ENCODE data around the gene MARCHF2.
"Not testable (repeated sequence)": the region's sequence is repeated elsewhere in the genome, so short reads cannot be mapped to it uniquely, and the experiment has no call there.

- TF ChIP-seq, protein P1, sequence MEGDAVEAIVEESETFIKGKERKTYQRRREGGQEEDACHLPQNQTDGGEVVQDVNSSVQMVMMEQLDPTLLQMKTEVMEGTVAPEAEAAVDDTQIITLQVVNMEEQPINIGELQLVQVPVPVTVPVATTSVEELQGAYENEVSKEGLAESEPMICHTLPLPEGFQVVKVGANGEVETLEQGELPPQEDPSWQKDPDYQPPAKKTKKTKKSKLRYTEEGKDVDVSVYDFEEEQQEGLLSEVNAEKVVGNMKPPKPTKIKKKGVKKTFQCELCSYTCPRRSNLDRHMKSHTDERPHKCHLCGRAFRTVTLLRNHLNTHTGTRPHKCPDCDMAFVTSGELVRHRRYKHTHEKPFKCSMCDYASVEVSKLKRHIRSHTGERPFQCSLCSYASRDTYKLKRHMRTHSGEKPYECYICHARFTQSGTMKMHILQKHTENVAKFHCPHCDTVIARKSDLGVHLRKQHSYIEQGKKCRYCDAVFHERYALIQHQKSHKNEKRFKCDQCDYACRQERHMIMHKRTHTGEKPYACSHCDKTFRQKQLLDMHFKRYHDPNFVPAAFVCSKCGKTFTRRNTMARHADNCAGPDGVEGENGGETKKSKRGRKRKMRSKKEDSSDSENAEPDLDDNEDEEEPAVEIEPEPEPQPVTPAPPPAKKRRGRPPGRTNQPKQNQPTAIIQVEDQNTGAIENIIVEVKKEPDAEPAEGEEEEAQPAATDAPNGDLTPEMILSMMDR (IDR thresholded peaks at IDR 0.05): not testable (repeated sequence)
- TF ChIP-seq, protein P2, sequence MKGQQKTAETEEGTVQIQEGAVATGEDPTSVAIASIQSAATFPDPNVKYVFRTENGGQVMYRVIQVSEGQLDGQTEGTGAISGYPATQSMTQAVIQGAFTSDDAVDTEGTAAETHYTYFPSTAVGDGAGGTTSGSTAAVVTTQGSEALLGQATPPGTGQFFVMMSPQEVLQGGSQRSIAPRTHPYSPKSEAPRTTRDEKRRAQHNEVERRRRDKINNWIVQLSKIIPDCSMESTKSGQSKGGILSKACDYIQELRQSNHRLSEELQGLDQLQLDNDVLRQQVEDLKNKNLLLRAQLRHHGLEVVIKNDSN (IDR thresholded peaks at IDR 0.05; ENCODE audit: borderline replicate concordance, low read depth): not testable (repeated sequence)
- TF ChIP-seq CHD2 (IDR thresholded peaks at IDR 0.05; ENCODE audit: low read length, partially characterized antibody); POLR2AphosphoS5 (IDR thresholded peaks at IDR 0.05; ENCODE audit: low read depth, low read length); YY1 (IDR thresholded peaks at IDR 0.05; ENCODE audit: low read depth); EP300 (IDR thresholded peaks at IDR 0.05; ENCODE audit: borderline replicate concordance in 1 of 2, low read depth in 1 of 2, low read length in 1 of 2); MAX (IDR thresholded peaks at IDR 0.05; ENCODE audit: low read depth); TAF1 (IDR thresholded peaks at IDR 0.05; ENCODE audit: borderline replicate concordance, low read depth, low read length): not testable (repeated sequence)
- TF ChIP-seq, protein P3, sequence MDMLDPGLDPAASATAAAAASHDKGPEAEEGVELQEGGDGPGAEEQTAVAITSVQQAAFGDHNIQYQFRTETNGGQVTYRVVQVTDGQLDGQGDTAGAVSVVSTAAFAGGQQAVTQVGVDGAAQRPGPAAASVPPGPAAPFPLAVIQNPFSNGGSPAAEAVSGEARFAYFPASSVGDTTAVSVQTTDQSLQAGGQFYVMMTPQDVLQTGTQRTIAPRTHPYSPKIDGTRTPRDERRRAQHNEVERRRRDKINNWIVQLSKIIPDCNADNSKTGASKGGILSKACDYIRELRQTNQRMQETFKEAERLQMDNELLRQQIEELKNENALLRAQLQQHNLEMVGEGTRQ (IDR thresholded peaks at IDR 0.05; ENCODE audit: borderline replicate concordance, low read depth, low read length): not testable (repeated sequence)
Measured at GRCh38 chr19:8385103-8385502, 28.0 kb upstream of the MARCHF2 start.
